ENCODE results near the gene SRSF7.

- TF ChIP-seq POLR2A (IDR thresholded peaks at IDR 0.05; ENCODE audit: low read depth, low read length) (no peak), POLR2AphosphoS5 (IDR thresholded peaks at IDR 0.05; ENCODE audit: low read depth, low read length) (no peak)
Measured at GRCh38 chr2:38763728-38764127, 12.6 kb upstream of the SRSF7 start.

Data from GM12892 (cell line).